BLaER1 treated with 17β-estradiol and CSF1 and Interleukin-3, amounts not matched to agents 10 nM and 100 nM (cell line): ENCODE results near the gene TP53BP1.
"Not testable (repeated sequence)": the region's sequence is repeated elsewhere in the genome, so short reads cannot be mapped to it uniquely, and the experiment has no call there.

Experiments
- H3K27ac ChIP-seq, 11 experiments: shearing (Covaris generic); formaldehyde crosslinking; 2 replicates each; pipeline ENCODE4 v1.8.1; 2022
- H3K27me3 ChIP-seq, 11 experiments: shearing (Covaris generic); formaldehyde crosslinking; 2 replicates each; pipeline ENCODE4 v1.8.1; 2022
- H3K36me3 ChIP-seq, 11 experiments: shearing (Covaris generic); formaldehyde crosslinking; 2 replicates each; pipeline ENCODE4 v1.8.1; 2022
- H3K4me1 ChIP-seq, 10 experiments: shearing (Covaris generic); formaldehyde crosslinking; 2 replicates each; pipeline ENCODE4 v1.8.1; 2022
- H3K4me2 ChIP-seq, 11 experiments: shearing (Covaris generic); formaldehyde crosslinking; 2 replicates each; pipeline ENCODE4 v1.8.1; 2022
- H3K4me3 ChIP-seq, 10 experiments: shearing (Covaris generic); formaldehyde crosslinking; 2 replicates each; pipeline ENCODE4 v1.8.1; 2022
- H3K9ac ChIP-seq, 11 experiments: shearing (Covaris generic); formaldehyde crosslinking; 2 replicates each; pipeline ENCODE4 v1.8.1; 2022
- H3K9me3 ChIP-seq, 11 experiments: shearing (Covaris generic); formaldehyde crosslinking; replicated peaks in 1 of 11; 2 replicates each; pipeline ENCODE4 v1.8.1; 2022
- H4K20me1 ChIP-seq, 11 experiments: shearing (Covaris generic); formaldehyde crosslinking; 2 replicates each; pipeline ENCODE4 v1.8.1; 2022
- Cebpa-rat ChIP-seq, 11 experiments: shearing (Covaris generic); IDR thresholded peaks; 2 replicates each; pipeline ENCODE4 v1.8.1; 2022

The TP53BP1 gene, protein sequence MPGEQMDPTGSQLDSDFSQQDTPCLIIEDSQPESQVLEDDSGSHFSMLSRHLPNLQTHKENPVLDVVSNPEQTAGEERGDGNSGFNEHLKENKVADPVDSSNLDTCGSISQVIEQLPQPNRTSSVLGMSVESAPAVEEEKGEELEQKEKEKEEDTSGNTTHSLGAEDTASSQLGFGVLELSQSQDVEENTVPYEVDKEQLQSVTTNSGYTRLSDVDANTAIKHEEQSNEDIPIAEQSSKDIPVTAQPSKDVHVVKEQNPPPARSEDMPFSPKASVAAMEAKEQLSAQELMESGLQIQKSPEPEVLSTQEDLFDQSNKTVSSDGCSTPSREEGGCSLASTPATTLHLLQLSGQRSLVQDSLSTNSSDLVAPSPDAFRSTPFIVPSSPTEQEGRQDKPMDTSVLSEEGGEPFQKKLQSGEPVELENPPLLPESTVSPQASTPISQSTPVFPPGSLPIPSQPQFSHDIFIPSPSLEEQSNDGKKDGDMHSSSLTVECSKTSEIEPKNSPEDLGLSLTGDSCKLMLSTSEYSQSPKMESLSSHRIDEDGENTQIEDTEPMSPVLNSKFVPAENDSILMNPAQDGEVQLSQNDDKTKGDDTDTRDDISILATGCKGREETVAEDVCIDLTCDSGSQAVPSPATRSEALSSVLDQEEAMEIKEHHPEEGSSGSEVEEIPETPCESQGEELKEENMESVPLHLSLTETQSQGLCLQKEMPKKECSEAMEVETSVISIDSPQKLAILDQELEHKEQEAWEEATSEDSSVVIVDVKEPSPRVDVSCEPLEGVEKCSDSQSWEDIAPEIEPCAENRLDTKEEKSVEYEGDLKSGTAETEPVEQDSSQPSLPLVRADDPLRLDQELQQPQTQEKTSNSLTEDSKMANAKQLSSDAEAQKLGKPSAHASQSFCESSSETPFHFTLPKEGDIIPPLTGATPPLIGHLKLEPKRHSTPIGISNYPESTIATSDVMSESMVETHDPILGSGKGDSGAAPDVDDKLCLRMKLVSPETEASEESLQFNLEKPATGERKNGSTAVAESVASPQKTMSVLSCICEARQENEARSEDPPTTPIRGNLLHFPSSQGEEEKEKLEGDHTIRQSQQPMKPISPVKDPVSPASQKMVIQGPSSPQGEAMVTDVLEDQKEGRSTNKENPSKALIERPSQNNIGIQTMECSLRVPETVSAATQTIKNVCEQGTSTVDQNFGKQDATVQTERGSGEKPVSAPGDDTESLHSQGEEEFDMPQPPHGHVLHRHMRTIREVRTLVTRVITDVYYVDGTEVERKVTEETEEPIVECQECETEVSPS (N-terminal part only)

DNA sequence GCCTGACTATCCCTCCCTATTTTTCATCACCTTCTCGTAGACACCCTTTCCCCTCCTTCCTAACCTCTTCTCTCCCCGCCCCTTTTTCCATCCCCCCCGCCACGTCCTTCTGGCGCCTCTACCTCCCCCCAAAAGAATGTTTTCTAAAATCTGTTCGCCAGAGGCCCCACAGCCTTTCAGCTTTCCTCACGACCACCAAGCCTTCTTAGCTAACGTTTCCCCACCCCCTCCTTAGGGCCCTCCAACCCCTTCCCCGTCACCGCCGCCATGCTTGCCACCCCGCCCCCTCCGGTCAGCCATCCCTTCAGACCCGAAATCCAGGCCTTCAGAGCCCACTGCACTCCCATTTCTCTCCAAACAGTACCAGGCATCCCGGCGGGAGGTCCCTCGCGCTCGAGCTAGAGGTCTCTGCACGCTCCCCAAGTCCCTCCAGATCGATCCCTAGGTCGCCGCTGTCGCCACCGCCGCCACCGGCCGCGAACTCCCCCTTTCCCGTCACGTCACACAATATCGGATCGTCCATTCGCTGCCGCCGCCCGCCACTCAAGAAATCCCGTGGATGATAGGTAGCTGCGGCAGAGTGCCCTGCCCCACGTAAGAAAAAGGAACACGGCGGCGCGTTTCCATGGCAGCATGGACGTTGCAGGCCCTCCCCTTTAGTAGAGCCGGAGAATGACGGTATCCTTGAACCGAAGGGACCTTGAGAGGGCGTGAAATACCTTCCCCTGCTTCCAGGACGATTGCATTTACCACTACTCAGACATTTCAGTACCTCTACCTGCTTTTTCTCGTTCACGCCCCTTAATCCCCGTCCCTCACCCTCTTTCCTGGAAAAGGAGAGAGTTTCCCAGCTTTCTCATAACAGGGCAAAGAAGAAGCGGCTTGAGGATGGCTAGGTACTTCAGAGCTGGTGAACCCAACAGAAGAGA lies at the start of gene TP53BP1:
TSS of gene TP53BP1 (minus strand) at position 484 of the 929 bp plus-strand sequence. CDS start at position 371, 113 bp downstream.
- Histone ChIP-seq H4K20me1 (peaks cover 0 to 7% (median 0%) of the 10 kb centered on the region in 11 experiments; a peak in 1 of 22 replicates), H3K9ac (peak within 1 kb of the TSS; percentile 73 to 83 (median 78)), H3K27ac (peak within 1 kb of the TSS in 10 of 11 experiments; percentile 54 to 77 (median 68); a peak in 20 of 22 replicates), H3K36me3 (peaks cover 7 to 39% (median 36%) of the 10 kb centered on the region in 11 experiments), H3K9me3 (no peaks in the 10 kb centered on the region), H3K4me3 (peak within 1 kb of the TSS; percentile 65 to 84 (median 80)), H3K4me1 (peaks cover 17 to 28% (median 24%) of the 10 kb centered on the region in 10 experiments), H3K4me2 (peak within 1 kb of the TSS; percentile 77 to 97 (median 90)), H3K27me3 (no peaks in the 10 kb centered on the region)
- TF ChIP-seq Cebpa-rat (IDR thresholded peaks at IDR 0.05): no peak

DNA sequence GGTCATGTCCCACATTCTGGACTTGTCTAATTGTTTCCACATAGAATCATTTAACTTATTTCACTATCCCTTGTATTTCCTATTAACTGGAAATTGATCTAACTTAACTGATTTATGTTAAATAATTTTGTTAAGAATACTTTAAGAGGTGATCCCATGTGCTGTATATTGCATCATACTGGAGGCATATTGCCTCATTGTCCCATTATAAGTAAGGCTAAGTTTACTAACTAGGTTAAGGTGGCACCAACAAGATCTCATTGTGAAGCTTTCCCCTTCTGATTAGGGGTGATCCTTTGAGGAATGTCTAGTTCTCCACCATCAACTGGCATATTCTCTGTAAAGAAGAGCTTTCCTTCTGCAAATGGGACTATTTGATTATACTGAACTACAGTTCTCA lies 48.8 kb upstream of the TP53BP1 start:
- H4K20me1 ChIP-seq: no peaks in the 10 kb centered on the region
- no peaks in the 10 kb centered on the region for H3K27me3 ChIP-seq
- no peak overlapping the region for H3K9ac ChIP-seq
- peak in 4 of 11 experiments; percentile 33 to 53 (median 41); a peak in 4 of 22 replicates for TF ChIP-seq Cebpa-rat (IDR thresholded peaks at IDR 0.05)
- H3K4me3 ChIP-seq: no peak overlapping the region
- H3K27ac ChIP-seq: no peak overlapping the region
- H3K4me1 ChIP-seq: peaks cover 0 to 6% (median 0%) of the 10 kb centered on the region in 10 experiments; a peak in 1 of 20 replicates
- H3K36me3 ChIP-seq: peaks cover 6 to 42% (median 23%) of the 10 kb centered on the region in 11 experiments; a peak in 18 of 22 replicates
- H3K9me3 ChIP-seq: peaks cover 0 to 6% (median 0%) of the 10 kb centered on the region in 11 experiments; a peak in 1 of 22 replicates
- no peak overlapping the region for H3K4me2 ChIP-seq

DNA sequence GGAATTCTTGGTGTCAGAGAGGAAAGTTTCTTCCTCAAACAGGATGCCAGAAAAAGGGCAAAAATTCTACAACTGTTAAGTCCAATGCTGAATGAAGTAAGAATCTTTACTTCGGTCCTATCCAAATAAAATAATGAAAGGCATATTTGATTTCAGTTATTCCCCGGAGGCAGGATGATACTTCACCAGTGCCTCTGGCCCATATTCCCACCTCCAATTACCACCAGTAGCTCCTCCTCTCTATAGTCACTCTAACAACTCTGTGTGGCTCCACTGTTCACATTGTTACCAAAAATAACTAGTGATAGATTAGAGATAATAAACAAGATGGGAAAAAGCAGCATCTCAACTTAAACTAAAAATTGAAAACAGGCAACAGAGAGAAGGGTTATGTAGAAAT lies 45.1 kb upstream of the TP53BP1 start:
- Histone ChIP-seq H3K27ac (no peak overlapping the region), H3K36me3 (peaks cover 19 to 66% (median 31%) of the 10 kb centered on the region in 11 experiments; a peak in 21 of 22 replicates), H3K9ac (no peak overlapping the region), H3K4me3 (no peak overlapping the region), H3K27me3 (no peaks in the 10 kb centered on the region), H3K4me1 (peaks cover 0 to 17% (median 8%) of the 10 kb centered on the region in 10 experiments; a peak in 12 of 20 replicates), H4K20me1 (no peaks in the 10 kb centered on the region), H3K4me2 (no peak overlapping the region), H3K9me3 (no peaks in the 10 kb centered on the region)
- TF ChIP-seq Cebpa-rat (IDR thresholded peaks at IDR 0.05): no peak

DNA sequence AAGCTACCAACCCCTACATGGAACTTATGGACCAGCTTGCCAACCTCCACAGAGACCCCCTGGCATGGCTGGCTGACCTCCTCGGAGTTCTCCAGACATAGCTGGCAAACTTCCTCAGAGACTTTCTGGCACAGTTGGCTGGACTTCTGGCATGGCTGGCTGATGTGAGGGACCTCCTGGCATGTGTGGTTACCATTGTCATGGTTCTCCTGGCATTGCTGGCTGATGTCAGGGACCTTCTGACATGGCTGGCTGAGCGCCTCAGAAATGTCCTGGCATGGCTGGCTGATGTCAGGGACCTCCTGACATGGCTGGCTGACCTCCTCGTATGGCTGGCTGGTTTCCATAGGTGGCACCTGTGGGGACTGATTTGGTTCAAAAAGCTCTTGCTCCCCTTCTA lies 41.9 kb upstream of the TP53BP1 start:
- no peak for TF ChIP-seq Cebpa-rat (IDR thresholded peaks at IDR 0.05)

DNA sequence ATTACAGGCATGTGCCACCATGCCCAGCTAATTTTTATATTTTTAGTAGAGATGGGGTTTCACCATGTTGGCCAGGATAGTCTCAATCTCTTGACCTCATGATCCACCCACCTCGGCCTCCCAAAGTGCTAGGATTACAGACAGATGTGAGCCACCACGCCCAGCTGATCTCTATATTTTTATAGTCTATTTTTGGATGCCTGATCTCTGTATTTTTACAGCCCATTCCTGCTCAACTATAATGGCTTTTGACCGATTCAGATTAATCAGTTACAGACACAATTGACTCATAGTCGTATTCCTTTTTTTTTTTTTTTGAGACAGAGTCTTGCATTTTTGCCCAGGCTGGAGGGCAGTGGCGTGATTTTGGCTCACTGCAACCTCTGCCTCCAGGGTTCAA lies 39.9 kb upstream of the TP53BP1 start:
- not testable (repeated sequence) for H3K9ac ChIP-seq, H3K27ac ChIP-seq
- H3K36me3 ChIP-seq: peaks cover 38 to 77% (median 54%) of the 10 kb centered on the region in 11 experiments

More for the DNA sequence above, 41.9 kb upstream of the TP53BP1 start:
- peak overlapping the region in 7 of 11 experiments; percentile 20 to 59 (median 42); a peak in 12 of 22 replicates for H3K4me2 ChIP-seq
- no peak overlapping the region for H3K9ac ChIP-seq
- no peaks in the 10 kb centered on the region for H3K27me3 ChIP-seq
- H3K4me3 ChIP-seq: no peak overlapping the region
- H4K20me1 ChIP-seq: no peaks in the 10 kb centered on the region; a peak in 1 of 22 replicates
- no peaks in the 10 kb centered on the region for H3K9me3 ChIP-seq
- peaks cover 0 to 11% (median 8%) of the 10 kb centered on the region in 10 experiments; a peak in 12 of 20 replicates for H3K4me1 ChIP-seq
- peaks cover 25 to 68% (median 40%) of the 10 kb centered on the region in 11 experiments; a peak in 21 of 22 replicates for H3K36me3 ChIP-seq
- 0 out of 22 replicates have a peak overlapping the region, but pooled peaks of 1 of the 11 experiments have one; percentile 9 for H3K27ac ChIP-seq

DNA sequence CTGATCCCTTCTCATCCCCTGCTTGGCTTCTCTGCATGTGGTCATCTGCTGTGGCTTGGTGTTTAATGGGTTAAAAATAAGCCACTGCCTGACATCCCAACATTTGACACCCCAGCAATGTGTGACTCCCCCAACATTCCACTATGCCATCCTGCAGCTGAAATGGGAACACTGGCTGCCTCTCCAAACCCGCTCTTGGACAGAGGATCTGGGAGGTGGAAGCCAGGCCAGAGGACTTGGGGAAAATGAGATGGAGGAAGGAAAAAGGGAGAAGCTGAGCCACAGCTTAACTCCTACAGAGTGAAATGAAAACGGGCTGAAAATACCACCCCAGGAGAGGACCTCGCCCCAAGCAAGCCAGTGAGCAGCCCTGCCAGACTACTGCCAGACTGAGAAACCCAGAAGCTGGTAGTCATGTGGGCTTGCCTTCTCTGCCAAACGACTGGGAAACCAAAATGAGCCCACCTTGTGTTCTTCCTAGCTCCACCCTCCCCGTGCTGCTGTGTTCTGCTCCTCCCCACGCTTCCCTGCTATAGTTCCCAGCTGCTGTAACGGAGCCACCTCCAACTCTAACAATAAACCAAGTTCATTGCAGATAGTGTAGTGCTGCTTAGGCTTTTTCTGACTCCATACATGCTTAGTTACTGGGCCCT lies 38.2 kb upstream of the TP53BP1 start:
- no peak for TF ChIP-seq Cebpa-rat (IDR thresholded peaks at IDR 0.05)
- Histone ChIP-seq H3K36me3 (peaks cover 32 to 89% (median 65%) of the 10 kb centered on the region in 11 experiments), H3K4me3 (no peak overlapping the region), H3K9me3 (no peaks in the 10 kb centered on the region), H3K9ac (no peak overlapping the region), H3K4me1 (peaks cover 0 to 11% (median 8%) of the 10 kb centered on the region in 10 experiments; a peak in 12 of 20 replicates), H4K20me1 (peaks cover 0 to 22% (median 0%) of the 10 kb centered on the region in 11 experiments; a peak in 6 of 22 replicates), H3K27ac (no peak overlapping the region), H3K4me2 (no peak overlapping the region), H3K27me3 (no peaks in the 10 kb centered on the region)

More for the DNA sequence above, 39.9 kb upstream of the TP53BP1 start:
- H3K4me3 ChIP-seq, H4K20me1 ChIP-seq, H3K4me2 ChIP-seq, H3K27me3 ChIP-seq, H3K9me3 ChIP-seq: not testable (repeated sequence)
- H3K4me1 ChIP-seq: peaks cover 0 to 11% (median 8%) of the 10 kb centered on the region in 10 experiments; a peak in 12 of 20 replicates
